Trophoblast cell (in vitro differentiated cells and primary cell): ENCODE measurements around the gene FRRS1.

Source experiments
- DNase-seq, 2 donors: peaks; one replicate each; pipeline ENCODE4 v3.0.0-alpha.2; 2016
- H2AFZ ChIP-seq: 2 replicates; pipeline ENCODE4 v1.6.1; 2013; ENCODE audit warnings: low read length, moderate library complexity, mild to moderate bottlenecking; ENCODE audit not compliant: insufficient read depth, poor library complexity
- H2AK5ac ChIP-seq: 2 replicates; pipeline ENCODE4 v1.6.1; 2013; ENCODE audit warnings: mild to moderate bottlenecking, low read length
- H2BK120ac ChIP-seq: 2 replicates; pipeline ENCODE4 v1.6.1; 2013; ENCODE audit warnings: low read length, mild to moderate bottlenecking, moderate library complexity; ENCODE audit not compliant: insufficient read depth, poor library complexity
- H2BK12ac ChIP-seq: 2 replicates; pipeline ENCODE4 v1.6.1; 2013; ENCODE audit warnings: mild to moderate bottlenecking, low read length, moderate library complexity
- H2BK5ac ChIP-seq: 2 replicates; pipeline ENCODE4 v1.6.1; 2013; ENCODE audit warnings: low read length, low read depth, moderate library complexity, mild to moderate bottlenecking; ENCODE audit not compliant: poor library complexity
- H3K14ac ChIP-seq: 2 replicates; pipeline ENCODE4 v1.6.1; 2013; ENCODE audit warnings: mild to moderate bottlenecking, low read length
- H3K18ac ChIP-seq: 2 replicates; pipeline ENCODE4 v1.6.1; 2013; ENCODE audit warnings: mild to moderate bottlenecking, low read length
- H3K23ac ChIP-seq: 2 replicates; pipeline ENCODE4 v1.6.1; 2013; ENCODE audit warnings: low read length
- H3K27ac ChIP-seq: 2 replicates; pipeline ENCODE4 v1.5.1; 2013; ENCODE audit warnings: low read depth, mild to moderate bottlenecking, inconsistent platforms, low read length, moderate library complexity
- H3K27me3 ChIP-seq: 2 replicates; pipeline ENCODE4 v1.6.1; 2013; ENCODE audit warnings: inconsistent platforms, mild to moderate bottlenecking, low read length, moderate library complexity; ENCODE audit not compliant: insufficient read depth
- H3K36me3 ChIP-seq, 2 experiments: 1 replicate in 1 of 2; 2 replicates in 1 of 2; pipeline ENCODE4 v1.6.1; 2013; ENCODE audit warnings: low read length in 2 of 2, mild to moderate bottlenecking in 2 of 2, moderate library complexity in 1 of 2; ENCODE audit not compliant: insufficient read depth in 2 of 2, control insufficient read depth in 1 of 2
- H3K4ac ChIP-seq: 2 replicates; pipeline ENCODE4 v1.6.1; 2013; ENCODE audit warnings: low read depth, mild to moderate bottlenecking, low read length, moderate library complexity
- H3K4me1 ChIP-seq, 2 experiments: 1 replicate in 1 of 2; 2 replicates in 1 of 2; pipeline ENCODE4 v1.6.1; 2013; ENCODE audit warnings: low read length in 2 of 2, mild to moderate bottlenecking in 2 of 2, moderate library complexity in 1 of 2; ENCODE audit not compliant: insufficient read depth in 2 of 2, control insufficient read depth in 1 of 2
- H3K4me2 ChIP-seq: 2 replicates; pipeline ENCODE4 v1.6.1; 2013; ENCODE audit warnings: inconsistent platforms, mild to moderate bottlenecking, low read length, moderate library complexity
- H3K4me3 ChIP-seq: 2 replicates; pipeline ENCODE4 v1.5.1; 2013; ENCODE audit warnings: mild to moderate bottlenecking, low read depth, low read length, inconsistent platforms
- H3K79me1 ChIP-seq: one replicate; pipeline ENCODE4 v1.6.1; 2013; ENCODE audit warnings: low read length
- H3K79me2 ChIP-seq: 2 replicates; pipeline ENCODE4 v1.6.1; 2013; ENCODE audit warnings: low read length, mild to moderate bottlenecking; ENCODE audit not compliant: control insufficient read depth, insufficient read depth, poor library complexity
- H3K9ac ChIP-seq: 2 replicates; pipeline ENCODE4 v1.6.1; 2013; ENCODE audit warnings: mild to moderate bottlenecking, low read length
- H3K9me3 ChIP-seq: 2 replicates; pipeline ENCODE4 v1.6.1; 2013; ENCODE audit warnings: low read depth, mild to moderate bottlenecking, control low read depth, inconsistent platforms, low read length; ENCODE audit not compliant: insufficient read depth
- H4K12ac ChIP-seq: 2 replicates; pipeline ENCODE4 v1.6.1; 2013; ENCODE audit warnings: low read depth, mild to moderate bottlenecking, low read length, moderate library complexity
- H4K8ac ChIP-seq: 2 replicates; pipeline ENCODE4 v1.6.1; 2013; ENCODE audit warnings: low read depth, mild to moderate bottlenecking, low read length, moderate library complexity
- H4K91ac ChIP-seq: one replicate; pipeline ENCODE4 v1.6.1; 2013; ENCODE audit warnings: low read depth, mild to moderate bottlenecking, low read length, moderate library complexity
- WGBS: extraction: QIAGEN DNeasy Blood & Tissue Kit; methylation state at CpG from one replicate; pipeline ENCODE4 v1.1.7; 2013; ENCODE audit warnings: missing lambda C conversion rate; ENCODE audit not compliant: insufficient read length, insufficient coverage; ENCODE audit errors: extremely low coverage; 5-methylcytosine and 5-hydroxymethylcytosine counted together

Gene FRRS1

GRCh38 chr1:99754055-99754626, 12.3 kb downstream of the FRRS1 start:
- no peak for DNase-seq
- H4K8ac ChIP-seq = no peak overlapping the region
- no peak overlapping the region for H3K23ac ChIP-seq
- no peaks in the 10 kb centered on the region for H3K36me3 ChIP-seq
- no peak overlapping the region for H4K12ac ChIP-seq
- H3K4me1 ChIP-seq = no peaks in the 10 kb centered on the region
- H3K27me3 ChIP-seq = no peaks in the 10 kb centered on the region
- no peaks in the 10 kb centered on the region for H3K79me1 ChIP-seq
- no peak overlapping the region for H2BK5ac ChIP-seq
- no peak overlapping the region for H3K18ac ChIP-seq
- no peak overlapping the region for H4K91ac ChIP-seq
- H3K4ac ChIP-seq = no peak overlapping the region
- H2BK120ac ChIP-seq = no peak overlapping the region
- no peak overlapping the region for H3K9ac ChIP-seq
- H3K14ac ChIP-seq = no peak overlapping the region
- no peak overlapping the region for H2AFZ ChIP-seq
- no peaks in the 10 kb centered on the region for H3K9me3 ChIP-seq
- WGBS = no CpG with 5 or more reads among the region's 2 CpGs
- no peak overlapping the region for H3K4me3 ChIP-seq
- no peaks in the 10 kb centered on the region for H3K79me2 ChIP-seq
- no peak overlapping the region for H3K4me2 ChIP-seq
- no peak overlapping the region for H2BK12ac ChIP-seq
- H2AK5ac ChIP-seq = no peak overlapping the region
- H3K27ac ChIP-seq = no peak overlapping the region

GRCh38 chr1:99751877-99752504, 14.4 kb downstream of the FRRS1 start:
- Histone ChIP-seq H3K4me3 (no peak overlapping the region), H2BK120ac (no peak overlapping the region), H3K23ac (no peak overlapping the region), H3K27ac (no peak overlapping the region), H3K9ac (no peak overlapping the region), H3K79me2 (no peaks in the 10 kb centered on the region), H2AK5ac (no peak overlapping the region), H2BK12ac (no peak overlapping the region), H3K4me2 (no peak overlapping the region), H4K8ac (no peak overlapping the region), H3K9me3 (no peaks in the 10 kb centered on the region), H3K79me1 (no peaks in the 10 kb centered on the region), H2AFZ (no peak overlapping the region), H2BK5ac (no peak overlapping the region), H3K4ac (no peak overlapping the region), H3K36me3 (no peaks in the 10 kb centered on the region), H3K18ac (no peak overlapping the region), H4K91ac (no peak overlapping the region), H3K14ac (no peak overlapping the region), H3K27me3 (no peaks in the 10 kb centered on the region), H4K12ac (no peak overlapping the region), H3K4me1 (no peaks in the 10 kb centered on the region)
- no peak for DNase-seq
- WGBS = no CpG with 5 or more reads among the region's 1 CpG

GRCh38 chr1:99749504-99750347, 16.7 kb downstream of the FRRS1 start:
- H3K4me1 ChIP-seq = peaks cover 2 to 4% of the 10 kb centered on the region in 2 experiments

GRCh38 chr1:99748419-99748818, 18.0 kb downstream of the FRRS1 start:
- WGBS = no CpG with 5 or more reads among the region's 2 CpGs

More at GRCh38 chr1:99749504-99750347, 16.7 kb downstream of the FRRS1 start:
- Histone ChIP-seq H3K79me1 (no peaks in the 10 kb centered on the region), H3K23ac (no peak overlapping the region), H3K14ac (no peak overlapping the region), H3K4ac (no peak overlapping the region), H3K18ac (no peak overlapping the region), H3K27ac (no peak overlapping the region), H2BK5ac (no peak overlapping the region), H3K9ac (no peak overlapping the region), H3K27me3 (no peaks in the 10 kb centered on the region), H2AK5ac (no peak overlapping the region), H4K12ac (no peak overlapping the region), H3K4me3 (no peak overlapping the region), H3K9me3 (no peaks in the 10 kb centered on the region), H3K36me3 (no peaks in the 10 kb centered on the region), H2BK120ac (no peak overlapping the region), H2BK12ac (no peak overlapping the region), H3K4me2 (no peak overlapping the region), H3K79me2 (no peaks in the 10 kb centered on the region), H4K91ac (no peak overlapping the region), H2AFZ (no peak overlapping the region), H4K8ac (no peak overlapping the region)
- no peak for DNase-seq
- no CpG with 5 or more reads among the region's 2 CpGs for WGBS

More at GRCh38 chr1:99748419-99748818, 18.0 kb downstream of the FRRS1 start:
- Histone ChIP-seq H3K9ac (no peak overlapping the region), H3K4me2 (no peak overlapping the region), H3K23ac (no peak overlapping the region), H3K4me3 (no peak overlapping the region), H4K8ac (no peak overlapping the region), H2AFZ (no peak overlapping the region), H3K27ac (no peak overlapping the region), H3K36me3 (no peaks in the 10 kb centered on the region), H3K79me1 (no peaks in the 10 kb centered on the region), H3K18ac (no peak overlapping the region), H3K4me1 (peaks cover 2 to 4% of the 10 kb centered on the region in 2 experiments), H4K91ac (no peak overlapping the region), H3K4ac (no peak overlapping the region), H4K12ac (no peak overlapping the region), H2BK12ac (no peak overlapping the region), H2AK5ac (no peak overlapping the region), H3K27me3 (no peaks in the 10 kb centered on the region), H2BK120ac (no peak overlapping the region), H2BK5ac (no peak overlapping the region), H3K79me2 (no peaks in the 10 kb centered on the region), H3K14ac (no peak overlapping the region), H3K9me3 (no peaks in the 10 kb centered on the region)
- peak in 1 of 2 donors; percentile 46 for DNase-seq
